ENCODE results near the gene SNIP1.

DNA sequence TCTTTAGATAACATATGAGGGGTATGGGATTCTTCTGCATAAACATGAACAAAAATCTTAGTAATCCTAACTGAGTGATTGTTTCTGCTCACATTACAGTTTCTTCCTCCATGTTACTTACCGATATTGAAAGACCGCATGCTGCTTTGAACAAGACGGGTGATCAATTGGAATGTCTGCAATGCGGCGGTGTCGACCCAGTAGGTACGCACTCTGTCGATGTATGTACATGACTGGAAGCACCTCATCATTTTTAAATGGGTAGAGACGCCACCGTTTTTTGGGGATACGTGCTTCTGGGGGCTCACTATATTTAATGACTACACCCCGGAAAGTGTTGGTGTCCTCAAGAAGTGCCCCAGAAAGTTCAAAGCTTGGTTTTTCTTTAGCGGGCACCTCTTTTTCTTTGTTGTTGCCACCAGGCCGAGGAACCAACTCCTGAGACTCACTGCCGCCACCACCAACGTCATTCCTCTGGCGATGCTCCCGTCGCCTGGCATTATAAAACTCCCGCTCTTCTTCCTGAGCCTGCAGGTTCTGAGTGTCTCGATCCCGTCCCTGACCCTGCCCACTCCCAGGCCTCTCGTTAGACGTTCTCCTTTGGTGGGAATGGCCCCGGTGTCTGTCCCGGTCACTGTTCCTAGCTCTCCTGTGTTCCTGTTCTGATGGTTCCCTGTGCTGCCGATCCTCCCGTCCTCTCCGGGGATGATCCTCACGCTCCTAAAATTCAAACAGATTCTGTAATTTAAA, 13.9 kb downstream of the SNIP1 start:
- TF ChIP-seq, protein P1, sequence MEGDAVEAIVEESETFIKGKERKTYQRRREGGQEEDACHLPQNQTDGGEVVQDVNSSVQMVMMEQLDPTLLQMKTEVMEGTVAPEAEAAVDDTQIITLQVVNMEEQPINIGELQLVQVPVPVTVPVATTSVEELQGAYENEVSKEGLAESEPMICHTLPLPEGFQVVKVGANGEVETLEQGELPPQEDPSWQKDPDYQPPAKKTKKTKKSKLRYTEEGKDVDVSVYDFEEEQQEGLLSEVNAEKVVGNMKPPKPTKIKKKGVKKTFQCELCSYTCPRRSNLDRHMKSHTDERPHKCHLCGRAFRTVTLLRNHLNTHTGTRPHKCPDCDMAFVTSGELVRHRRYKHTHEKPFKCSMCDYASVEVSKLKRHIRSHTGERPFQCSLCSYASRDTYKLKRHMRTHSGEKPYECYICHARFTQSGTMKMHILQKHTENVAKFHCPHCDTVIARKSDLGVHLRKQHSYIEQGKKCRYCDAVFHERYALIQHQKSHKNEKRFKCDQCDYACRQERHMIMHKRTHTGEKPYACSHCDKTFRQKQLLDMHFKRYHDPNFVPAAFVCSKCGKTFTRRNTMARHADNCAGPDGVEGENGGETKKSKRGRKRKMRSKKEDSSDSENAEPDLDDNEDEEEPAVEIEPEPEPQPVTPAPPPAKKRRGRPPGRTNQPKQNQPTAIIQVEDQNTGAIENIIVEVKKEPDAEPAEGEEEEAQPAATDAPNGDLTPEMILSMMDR (conservative IDR thresholded peaks at IDR 0.05 in 1 of 2, IDR thresholded peaks at IDR 0.05 in 1 of 2; ENCODE audit: extremely low read depth in 1 of 2, insufficient read depth in 1 of 2, low read depth in 1 of 2, low read length in 2 of 2): no peak
- TF ChIP-seq EZH2 (IDR thresholded peaks at IDR 0.05; ENCODE audit: borderline replicate concordance, low read length): no peak
